A204.1 (cell line): ENCODE results near the gene SF1.
"Not testable (repeated sequence)": the region's sequence is repeated elsewhere in the genome, so short reads cannot be mapped to it uniquely, and the experiment has no call there.

Experiments
- FAIRE-seq: peaks from 2 replicates; lab custom pipeline; 2012; peaks lifted over from hg19 to GRCh38; lab: Jason Lieb, UNC

SF1 gene, protein sequence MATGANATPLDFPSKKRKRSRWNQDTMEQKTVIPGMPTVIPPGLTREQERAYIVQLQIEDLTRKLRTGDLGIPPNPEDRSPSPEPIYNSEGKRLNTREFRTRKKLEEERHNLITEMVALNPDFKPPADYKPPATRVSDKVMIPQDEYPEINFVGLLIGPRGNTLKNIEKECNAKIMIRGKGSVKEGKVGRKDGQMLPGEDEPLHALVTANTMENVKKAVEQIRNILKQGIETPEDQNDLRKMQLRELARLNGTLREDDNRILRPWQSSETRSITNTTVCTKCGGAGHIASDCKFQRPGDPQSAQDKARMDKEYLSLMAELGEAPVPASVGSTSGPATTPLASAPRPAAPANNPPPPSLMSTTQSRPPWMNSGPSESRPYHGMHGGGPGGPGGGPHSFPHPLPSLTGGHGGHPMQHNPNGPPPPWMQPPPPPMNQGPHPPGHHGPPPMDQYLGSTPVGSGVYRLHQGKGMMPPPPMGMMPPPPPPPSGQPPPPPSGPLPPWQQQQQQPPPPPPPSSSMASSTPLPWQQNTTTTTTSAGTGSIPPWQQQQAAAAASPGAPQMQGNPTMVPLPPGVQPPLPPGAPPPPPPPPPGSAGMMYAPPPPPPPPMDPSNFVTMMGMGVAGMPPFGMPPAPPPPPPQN

DNA sequence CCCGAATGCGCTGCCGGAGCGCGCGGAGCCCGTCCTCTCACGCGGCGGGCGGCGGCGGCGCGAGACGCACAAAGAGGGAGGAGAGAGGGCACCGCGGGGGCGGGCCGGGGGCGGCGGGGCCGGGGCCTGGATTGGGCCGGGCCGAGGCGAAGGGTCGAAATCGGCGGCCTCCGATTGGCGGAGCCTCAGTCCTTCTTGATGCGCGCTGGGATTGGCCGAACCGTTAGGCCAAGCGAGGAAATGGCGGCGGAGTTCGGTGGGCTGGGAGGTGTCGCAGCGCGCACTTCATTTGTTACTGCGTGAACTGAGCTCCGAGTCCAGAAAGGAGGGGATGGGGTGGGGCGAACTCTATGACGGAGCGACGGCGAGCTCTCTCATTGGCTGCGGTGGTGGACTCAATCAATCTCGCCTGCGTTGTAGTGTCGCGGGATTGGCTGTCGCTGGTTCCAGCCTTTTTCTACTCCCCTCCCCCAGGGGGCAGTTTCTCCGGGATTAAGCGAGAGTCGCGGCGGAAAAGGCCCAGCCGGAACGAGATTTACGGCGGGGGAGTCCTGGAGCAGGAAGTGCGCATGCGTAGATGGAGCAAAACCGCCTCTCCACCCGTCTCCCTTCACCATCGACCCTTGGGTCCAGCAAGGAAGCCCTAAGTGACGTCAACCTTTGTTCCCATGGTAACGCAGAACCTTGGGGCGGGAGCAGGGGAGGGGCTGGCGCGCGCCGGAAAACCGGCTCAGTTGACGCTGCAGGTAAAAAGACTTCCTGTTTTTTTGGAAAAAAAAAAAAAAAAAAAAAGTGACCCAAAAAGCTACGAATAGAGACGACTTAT is at the start of gene SF1:
Gene SF1 (minus strand): TSS at position 70 of the 826 bp plus-strand sequence. CDS start 150 bp downstream, outside the sequence.
- peak; percentile 99 for FAIRE-seq

DNA sequence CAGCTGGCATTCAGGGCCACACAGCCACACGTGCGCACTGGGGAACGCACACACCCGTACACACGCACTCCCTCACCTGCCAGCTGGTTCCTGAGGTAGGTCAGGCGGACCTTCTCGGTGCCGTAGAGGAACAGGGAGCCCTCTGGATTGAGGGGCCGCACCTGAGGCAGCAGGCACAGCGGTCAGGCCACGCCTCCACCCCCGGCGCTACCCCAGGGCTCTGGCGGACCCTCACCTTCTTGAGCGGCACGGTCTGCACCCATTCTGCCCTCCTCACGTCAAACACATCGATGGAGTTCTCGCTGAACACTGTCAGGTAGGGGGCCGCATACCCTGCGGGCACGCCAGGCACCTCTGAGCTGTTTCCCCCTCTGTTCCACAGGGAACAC is 49.1 kb upstream of the SF1 start:
- FAIRE-seq, result no peak

DNA sequence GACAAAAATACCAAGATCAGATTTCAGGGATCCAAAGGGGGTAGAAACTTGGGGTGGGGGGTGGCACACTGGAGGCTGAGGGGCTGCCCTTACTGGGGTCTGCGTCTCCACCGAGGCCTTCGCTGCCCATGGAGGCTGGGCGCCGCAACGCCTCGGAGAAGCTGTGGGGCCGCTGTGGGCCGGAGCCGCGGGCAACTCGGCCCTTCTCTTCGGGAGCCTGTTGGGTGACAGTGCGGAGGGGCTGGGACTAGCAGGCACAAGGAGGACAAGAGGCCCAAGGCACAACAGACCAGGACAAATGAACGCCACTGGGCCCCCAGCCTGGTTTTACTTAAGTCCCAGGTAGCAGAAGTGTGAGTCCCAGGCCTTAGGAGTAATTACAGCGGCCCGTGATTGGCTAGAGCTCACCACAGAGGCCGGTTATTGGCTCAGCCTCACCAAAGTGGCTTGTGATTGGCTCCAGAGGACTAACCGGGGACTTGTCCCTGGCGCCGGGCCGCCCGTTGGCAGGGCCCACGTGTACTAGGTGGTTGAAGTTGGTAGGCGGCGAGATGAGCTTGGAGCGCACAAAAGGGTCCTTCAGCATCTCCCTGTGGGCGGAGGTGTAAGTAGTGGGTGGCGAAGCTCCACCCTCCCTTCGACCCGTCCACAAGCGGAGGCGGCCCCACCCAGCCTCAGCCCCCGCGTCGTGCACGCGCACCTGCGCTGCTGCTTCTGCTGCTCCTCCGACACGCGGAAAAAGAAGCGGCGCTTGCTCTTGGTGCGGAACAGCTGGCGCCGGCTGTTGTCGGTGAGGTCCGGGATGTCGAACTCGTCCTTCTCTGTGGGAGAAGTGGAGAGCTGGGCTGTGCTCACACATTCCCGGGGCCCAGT is 48.5 kb upstream of the SF1 start:
- no peak for FAIRE-seq

DNA sequence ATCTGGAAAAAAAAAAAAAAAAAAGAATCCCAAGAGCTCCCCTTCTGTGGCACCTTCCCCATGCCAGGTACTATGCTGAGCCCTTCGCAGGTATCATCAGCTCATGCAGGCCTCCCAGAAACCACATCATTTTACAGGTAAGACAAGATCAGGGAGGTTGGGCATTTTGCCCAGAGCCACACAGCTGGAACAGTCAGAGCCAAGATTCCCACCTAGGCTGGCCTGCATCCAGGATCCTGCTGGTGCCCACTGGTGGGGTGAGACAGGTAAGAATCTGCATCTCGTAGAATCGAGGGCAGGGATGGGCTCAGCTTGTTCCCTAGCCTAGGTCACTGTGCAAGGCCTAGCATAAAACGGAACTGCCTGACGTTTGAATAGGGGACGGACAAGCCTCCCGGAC is 47.7 kb upstream of the SF1 start:
- FAIRE-seq, result no peak

DNA sequence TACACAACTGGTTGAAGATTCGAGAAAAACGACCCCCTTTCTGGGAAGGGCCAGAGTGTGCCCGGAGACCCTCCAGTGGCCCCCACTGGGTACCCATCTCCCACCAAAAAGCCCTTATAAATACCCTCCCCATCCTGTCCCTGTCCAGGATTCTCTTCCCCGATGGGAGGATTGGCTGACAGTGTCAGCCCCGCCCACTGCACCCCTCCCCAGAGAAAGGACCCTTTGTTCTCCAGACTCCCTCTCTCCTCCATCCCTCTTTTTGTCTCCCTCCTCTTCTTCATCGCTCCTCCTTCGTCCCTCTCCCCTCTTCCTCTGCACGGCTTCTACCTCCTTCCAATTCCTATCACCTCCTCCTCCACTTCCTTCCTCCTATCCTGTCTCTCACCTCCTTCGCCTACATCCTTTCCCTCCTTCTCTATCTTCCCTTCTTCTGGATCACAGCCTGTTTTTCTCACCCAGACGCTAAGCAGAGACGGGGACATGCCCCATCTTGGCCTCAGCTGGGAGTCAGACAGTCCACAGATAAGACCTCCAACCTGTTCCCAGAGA is 45.3 kb upstream of the SF1 start:
- FAIRE-seq, result no peak

DNA sequence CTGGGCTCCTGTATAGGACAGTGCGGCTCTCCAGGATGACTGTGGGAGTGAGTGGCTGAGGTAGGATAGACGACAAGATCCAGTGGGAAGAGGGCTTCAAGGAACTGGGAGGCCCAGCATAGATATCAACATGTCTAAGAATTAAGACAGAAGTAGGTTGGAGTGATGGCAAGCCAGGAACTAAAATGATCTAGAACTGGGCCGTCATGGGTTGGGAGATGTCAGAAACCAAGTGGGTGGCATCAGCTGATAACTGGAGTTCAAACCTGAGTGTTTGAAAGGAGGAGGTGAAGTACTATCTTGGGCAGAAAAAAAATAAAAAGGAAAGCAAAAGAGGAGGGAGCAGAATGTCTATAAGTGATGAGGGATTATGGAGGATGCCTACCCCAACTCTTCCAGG is 39.1 kb upstream of the SF1 start:
- FAIRE-seq, result no peak

DNA sequence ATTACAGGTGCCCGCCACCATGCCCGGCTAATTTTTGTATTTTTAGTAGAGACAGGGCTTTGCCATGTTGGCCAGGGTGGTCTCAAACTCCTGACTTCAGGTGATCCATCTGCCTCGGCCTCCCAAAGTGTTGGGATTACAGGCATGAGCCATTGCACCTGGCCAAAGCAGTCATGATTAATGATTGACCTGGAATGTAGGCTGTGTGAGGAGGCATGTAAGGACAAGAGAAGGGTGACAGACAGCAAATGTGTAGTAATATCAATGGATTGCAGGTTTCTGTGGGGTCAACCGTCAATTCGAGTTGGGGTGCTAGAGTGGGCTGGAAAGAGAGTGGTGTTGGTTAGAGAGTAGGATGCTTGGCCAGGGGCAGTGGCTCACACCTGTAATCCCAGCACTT is 37.1 kb upstream of the SF1 start:
- FAIRE-seq, result not testable (repeated sequence)

DNA sequence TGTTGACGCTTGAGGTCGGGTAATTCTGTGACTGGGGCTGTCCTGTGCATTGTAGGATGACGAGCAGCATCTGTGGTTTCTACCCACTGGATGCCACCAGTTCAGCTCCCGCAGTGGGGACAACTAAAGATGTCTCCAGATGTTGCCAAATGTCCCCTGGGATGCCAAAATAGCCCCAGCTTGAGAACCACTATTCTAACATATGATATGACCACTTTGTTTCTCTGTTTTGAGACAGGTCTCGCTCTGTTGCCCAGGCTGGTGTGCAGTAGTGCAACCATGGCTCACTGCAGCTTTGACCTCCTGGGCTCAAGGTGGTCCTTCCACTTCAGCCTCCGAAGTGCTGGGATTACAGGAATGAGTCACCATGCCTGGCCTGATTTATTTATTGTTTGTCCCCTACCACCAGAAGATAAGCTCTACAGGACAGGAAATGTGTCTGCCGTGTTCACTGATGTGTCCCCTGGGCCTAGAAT is 36.4 kb upstream of the SF1 start:
- no peak for FAIRE-seq

DNA sequence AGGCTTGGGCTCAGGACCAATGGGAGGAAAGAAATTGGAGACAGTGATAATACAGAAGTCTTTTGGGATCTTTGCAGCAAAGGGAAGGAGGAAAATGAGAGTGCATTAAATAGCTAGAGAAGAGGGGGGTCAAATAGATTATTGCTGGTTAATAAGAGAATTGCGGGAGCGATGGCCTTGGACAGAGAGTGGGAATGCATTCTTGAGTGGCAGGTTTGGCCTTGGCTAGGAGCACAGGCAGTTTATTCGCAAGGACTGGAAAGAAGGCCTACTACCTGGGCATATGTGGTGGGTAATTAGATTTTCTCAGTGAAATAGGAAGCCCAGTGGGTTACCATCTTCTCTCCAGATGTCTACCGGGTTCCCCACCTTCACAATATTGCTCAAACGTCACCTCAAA is 35.5 kb upstream of the SF1 start:
- FAIRE-seq, result no peak

DNA sequence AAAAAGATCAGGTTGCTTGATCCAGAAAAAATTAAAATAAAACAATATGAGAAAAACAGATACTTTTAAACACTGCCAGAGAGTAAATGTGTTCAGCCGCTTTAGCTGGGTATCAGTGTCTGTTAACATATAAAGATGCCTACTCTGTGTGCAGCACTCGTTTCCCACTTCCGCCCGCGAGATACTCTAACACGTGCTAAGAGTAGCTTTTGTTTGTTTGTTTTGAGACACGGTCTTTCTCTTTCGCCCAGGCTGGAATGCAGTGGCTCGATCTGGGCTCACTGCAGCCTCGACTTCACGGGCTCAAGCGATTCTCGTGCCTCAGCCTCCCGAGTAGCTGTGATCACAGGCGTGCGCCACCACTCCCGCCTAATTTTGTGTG is 32.5 kb upstream of the SF1 start:
- no peak for FAIRE-seq

DNA sequence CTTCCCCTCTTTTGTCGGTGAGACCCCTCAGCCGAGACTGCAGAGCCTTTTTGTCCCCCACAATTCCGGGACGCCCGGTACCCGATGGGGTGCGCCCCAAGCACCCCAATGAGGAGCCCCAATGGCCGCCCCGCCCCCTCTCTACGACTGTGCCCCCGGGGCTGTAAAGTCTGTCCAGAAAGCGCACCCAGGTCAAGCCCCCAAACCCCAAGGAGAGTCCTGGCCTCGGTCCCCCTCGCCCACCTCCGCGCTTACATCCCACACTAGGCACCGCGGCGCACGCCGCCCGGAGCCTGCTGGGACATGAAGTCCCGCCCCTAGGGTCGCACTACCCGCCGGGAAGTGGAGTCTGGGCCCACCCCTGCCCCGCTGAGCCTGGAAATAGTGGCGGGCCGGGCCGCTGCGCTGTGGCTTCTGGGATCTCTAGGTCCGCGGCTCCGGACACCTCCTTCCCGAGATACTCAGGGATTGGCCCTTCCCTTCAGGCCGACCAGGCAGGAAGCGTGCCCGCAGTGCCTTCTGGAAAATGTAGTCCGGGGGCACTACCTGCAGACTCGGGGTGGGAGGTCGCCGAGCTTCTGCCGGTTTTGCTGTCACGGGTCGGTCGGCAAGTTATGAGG is 32.0 kb upstream of the SF1 start, which contains the start of gene MEN1:
Gene MEN1 (minus strand): TSS at position 281 of the 620 bp plus-strand sequence. CDS start 442 bp downstream, outside the sequence.
- peak; percentile 96 for FAIRE-seq

DNA sequence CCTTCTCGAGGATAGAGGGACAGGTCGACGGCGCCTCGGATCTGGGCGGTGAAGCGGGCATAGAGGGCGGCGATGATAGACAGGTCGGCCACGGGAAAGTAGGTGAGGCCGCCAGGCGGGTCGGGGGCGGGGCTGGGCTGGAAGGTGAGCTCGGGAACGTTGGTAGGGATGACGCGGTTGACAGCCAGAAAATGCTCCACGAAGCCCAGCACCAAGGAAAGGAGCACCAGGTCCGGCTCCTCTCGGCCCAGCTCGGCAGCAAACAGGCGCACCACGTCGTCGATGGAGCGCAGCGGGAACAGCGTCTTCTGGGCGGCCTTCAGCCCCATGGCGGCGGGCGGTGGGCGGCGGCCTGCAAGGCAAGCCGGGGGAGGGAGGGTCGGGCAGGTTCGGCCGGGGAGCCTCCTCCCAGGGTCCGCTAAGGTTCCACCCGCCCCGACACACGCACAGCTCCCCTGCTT is 31.5 kb upstream of the SF1 start:
- FAIRE-seq, result no peak

DNA sequence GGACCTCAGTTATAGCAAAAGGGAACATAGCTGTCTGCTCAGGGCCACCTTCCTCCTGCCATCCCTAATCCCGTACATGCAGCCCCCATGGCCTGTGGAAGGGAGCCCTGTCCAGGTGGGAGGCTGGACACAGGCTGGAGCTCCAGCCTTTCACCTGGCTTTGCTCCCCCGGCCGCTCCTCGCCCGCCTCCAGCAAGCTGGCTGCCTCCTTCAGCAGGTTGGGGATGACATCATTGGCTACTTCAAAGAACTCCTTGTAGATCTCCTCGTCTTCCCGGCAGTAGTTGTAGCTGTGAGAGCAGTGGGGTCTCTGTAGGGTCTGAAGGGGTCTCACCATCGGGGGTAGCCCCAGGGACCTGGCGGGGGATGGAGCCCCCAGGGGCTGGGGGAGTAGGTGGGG is 27.1 kb upstream of the SF1 start:
- no peak for FAIRE-seq

DNA sequence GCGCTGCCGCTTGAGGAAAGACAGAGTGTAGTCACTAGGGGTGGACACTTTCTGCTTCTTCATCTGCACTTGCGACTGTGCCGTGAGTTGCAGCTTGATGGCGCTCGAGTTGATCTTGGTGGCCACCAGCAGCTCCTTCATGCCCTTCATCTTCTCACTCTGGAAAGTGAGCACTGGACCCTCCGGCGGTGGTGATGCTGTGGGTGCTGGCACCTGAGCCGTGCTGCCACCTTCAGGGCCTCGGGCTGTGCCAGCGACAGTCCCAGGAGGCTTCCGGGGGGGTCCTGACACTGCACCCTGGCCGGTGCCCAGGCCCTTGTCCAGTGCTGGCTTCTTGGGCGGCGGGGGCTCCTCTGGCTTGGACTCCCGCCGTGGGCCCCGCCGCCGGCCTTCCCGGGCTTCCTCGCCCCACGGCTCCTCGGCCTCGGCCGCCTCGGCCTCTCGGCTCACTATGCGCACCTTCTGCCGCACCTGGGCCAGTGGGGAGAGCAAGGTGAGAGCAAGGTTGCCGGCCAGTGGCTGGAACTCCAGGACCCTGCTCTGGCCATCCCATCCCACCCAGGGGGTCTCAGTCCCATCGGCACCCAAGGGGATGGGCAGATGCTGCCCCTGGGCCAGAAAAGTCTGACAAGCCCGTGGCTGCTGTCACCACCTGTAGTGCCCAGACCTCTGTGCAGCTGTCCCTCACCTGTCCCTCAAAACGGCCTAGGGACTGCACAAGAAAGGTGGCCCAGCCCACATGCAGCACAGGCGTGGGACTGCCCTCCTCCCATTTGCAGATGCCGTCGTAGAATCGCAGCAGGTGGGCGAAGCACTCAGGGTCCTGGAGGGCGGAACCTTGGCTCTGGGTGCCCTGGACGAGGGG is 26.2 kb upstream of the SF1 start:
- FAIRE-seq, result no peak

DNA sequence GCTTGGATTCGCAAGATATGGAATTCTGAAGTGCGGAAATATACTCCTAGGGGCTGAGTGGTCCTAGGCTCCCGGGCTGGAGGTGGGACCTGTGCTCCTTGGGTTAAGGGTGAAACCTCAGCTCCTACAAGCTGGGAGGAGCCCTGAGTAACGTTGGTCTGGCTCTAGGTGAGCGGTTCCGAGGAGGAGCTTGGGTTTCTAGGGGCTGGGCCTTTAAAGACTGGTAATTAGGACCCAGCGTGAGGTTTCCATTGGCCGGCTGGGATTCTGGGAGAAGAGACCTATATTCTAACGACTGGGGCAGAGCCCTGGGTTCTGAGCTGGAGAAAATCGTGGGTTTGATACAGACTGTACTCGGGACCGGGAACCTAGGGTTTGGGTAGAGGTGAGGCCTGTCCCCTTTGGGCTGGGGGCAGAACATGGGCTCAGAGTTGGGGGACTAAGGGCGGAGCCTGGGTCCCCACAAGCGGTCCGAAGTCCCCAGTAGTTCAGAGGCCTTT is 25.6 kb upstream of the SF1 start:
- FAIRE-seq, result no peak

DNA sequence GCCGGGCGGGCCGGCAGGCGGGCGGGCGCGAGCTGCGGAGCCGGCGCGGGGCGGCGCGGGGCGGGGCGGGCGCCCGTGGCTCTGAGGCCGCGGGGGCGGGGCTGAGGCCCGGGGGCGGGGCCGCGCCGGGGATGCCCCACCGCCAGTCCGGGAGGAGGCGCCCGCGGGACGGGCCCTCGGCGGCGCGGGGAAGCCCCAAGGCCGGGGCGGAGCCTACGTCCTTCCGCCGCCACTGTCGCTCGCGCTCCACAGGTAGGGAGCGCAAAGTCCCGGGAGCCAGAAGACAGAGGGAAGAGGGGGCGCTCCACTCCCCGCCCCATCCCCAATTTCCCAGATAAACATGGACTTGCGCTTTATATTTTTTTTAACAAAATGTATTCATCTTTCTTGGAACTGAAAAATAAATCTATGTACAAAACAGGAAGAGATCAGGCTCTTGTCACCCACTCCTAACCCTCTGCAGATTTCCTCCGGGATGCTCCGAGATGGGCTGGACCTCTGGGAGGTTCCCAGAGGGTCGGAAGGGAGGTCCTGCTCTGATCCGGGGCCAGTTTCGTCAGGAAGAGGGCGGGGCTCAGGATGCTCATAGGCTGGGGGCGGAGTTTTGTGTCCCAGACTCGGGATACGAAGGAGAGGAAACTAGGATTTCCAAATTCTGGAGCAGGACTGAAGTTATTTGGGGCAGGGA is 25.0 kb upstream of the SF1 start, which contains the start of gene MAP4K2:
Gene MAP4K2 (minus strand): TSS at position 57 of the 688 bp plus-strand sequence. CDS start 65 bp downstream, outside the sequence.
- peak; percentile 85 for FAIRE-seq

DNA sequence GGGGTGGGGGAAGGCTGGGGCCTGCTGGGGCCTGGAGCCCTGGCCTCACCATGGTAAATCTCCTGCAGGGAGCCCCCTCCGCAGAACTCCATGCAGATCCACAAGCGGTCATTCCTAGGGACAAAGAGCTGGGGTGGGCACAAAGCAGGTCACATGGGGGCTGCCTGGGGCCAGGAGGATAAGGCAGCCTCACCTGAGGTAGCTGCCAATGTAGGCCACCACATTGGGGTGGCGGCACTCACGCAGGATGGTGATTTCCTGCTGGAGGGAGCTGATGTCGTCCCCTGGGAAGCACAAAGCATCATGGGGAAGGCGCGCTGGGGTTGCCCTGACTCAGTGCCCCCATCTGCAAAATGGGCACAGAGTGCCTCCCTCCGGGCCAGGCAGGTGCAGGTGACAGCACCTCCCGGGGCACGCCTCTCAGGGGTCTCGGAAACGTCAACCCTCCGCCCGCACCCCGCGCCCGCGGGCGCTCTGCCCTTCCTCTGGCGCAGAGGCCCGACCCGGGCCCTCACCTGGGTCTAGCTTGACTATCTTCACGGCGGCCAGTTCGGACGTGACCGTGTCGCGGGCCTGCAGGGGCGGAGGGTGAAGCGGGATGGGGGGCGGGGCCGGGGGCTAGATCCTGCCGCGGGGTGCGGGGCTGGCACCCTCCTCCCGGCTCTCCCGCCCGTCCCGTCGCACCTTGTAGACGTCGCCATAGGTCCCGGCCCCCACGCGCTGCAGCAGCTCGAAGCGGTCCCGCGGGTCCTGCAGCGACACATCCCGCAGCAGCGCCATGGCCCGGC is 24.2 kb upstream of the SF1 start:
- FAIRE-seq, result no peak
